HG02763 (cell line): ENCODE measurements around the gene OR2F2.

ENCODE experiments used
- ATAC-seq: cut with Tn5 transposase; IDR thresholded peaks from one replicate; pipeline ENCODE4 v1.9.1; 2021; ENCODE audit warnings: mild to moderate bottlenecking, moderate library complexity; ENCODE audit not compliant: unreplicated experiment

Gene OR2F2

GRCh38 chr7:143934526-143935325 is at the start of gene OR2F2:
TSS of gene OR2F2 (plus strand) at chr7:143935233. CDS start at chr7:143935233, 0 bp downstream.
- no peak for ATAC-seq

- no peak for ATAC-seq
Observed at GRCh38 chr7:143885951-143886350, 49.1 kb upstream of the OR2F2 start.

- ATAC-seq: no peak
Observed at GRCh38 chr7:143886826-143887477, 48.1 kb upstream of the OR2F2 start.

- ATAC-seq: no peak
Observed at GRCh38 chr7:143889068-143889467, 46.0 kb upstream of the OR2F2 start.

GRCh38 chr7:143890558-143890957 is 44.5 kb upstream of the OR2F2 start:
- ATAC-seq: no peak

- no peak for ATAC-seq
Observed at GRCh38 chr7:143891457-143891856, 43.6 kb upstream of the OR2F2 start.

GRCh38 chr7:143892527-143893300 is 42.3 kb upstream of the OR2F2 start:
- ATAC-seq: peak; percentile 99

GRCh38 chr7:143896667-143897066 is 38.4 kb upstream of the OR2F2 start:
- no peak for ATAC-seq

- ATAC-seq: no peak
Observed at GRCh38 chr7:143898810-143899209, 36.2 kb upstream of the OR2F2 start.

GRCh38 chr7:143900230-143900766 is 34.7 kb upstream of the OR2F2 start:
- no peak for ATAC-seq

- ATAC-seq: no peak
Observed at GRCh38 chr7:143901332-143901667, 33.7 kb upstream of the OR2F2 start.

GRCh38 chr7:143901668-143902331 is 33.2 kb upstream of the OR2F2 start, which contains the start of gene TCAF1:
TSS of gene TCAF1 (minus strand) at chr7:143902176. CDS start at chr7:143876608, 25,568 bp downstream.
- peak; percentile 93 for ATAC-seq

GRCh38 chr7:143902332-143902899 is 32.6 kb upstream of the OR2F2 start:
- no peak for ATAC-seq

GRCh38 chr7:143905509-143905908 is 29.5 kb upstream of the OR2F2 start:
- no peak for ATAC-seq

GRCh38 chr7:143906151-143906550 is 28.9 kb upstream of the OR2F2 start:
- no peak for ATAC-seq

GRCh38 chr7:143906895-143907294 is 28.1 kb upstream of the OR2F2 start:
- ATAC-seq: no peak

- no peak for ATAC-seq
Observed at GRCh38 chr7:143908120-143908519, 26.9 kb upstream of the OR2F2 start.

- no peak for ATAC-seq
Observed at GRCh38 chr7:143909863-143910262, 25.2 kb upstream of the OR2F2 start.

- ATAC-seq: no peak
Observed at GRCh38 chr7:143910473-143911248, 24.4 kb upstream of the OR2F2 start.
